ENCODE results near the gene GLIPR1. TPM values are rescaled to one million over a fixed set of nuclear protein-coding genes. Genes with fewer than 3 reads are reported as not detected.

The GLIPR1 gene
- total RNA-seq, 1 donor from 2014 or later = 0.22 TPM

DNA sequence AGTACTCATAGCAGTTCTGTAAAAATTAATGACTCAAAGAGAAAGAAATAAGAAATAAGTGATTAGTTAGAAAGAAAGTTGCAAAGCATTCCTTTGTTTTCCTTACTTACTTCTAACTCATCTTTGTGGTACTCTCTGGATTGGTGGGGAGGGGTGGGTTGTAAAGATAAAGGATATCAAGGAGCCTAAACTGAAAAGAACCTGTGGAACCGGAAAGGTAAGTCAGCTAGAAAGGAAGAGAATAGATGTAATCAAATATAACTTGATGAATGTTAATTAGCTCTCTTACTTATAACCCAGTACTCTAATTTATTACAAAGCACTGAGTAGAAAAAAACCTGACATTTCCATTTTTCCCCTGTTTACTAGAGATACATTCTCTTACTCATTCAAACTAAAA, 68.3 kb downstream of the GLIPR1 start:
- Mint-ChIP-seq H3K27me3 (no peaks in the 10 kb centered on the region), H3K4me3 (ENCODE audit: low read depth) (no peak overlapping the region), H3K4me1 (ENCODE audit: low read depth) (peaks cover 53% of the 10 kb centered on the region), H3K27ac (no peak overlapping the region), H3K36me3 (ENCODE audit: insufficient read depth) (no peaks in the 10 kb centered on the region), H3K9me3 (ENCODE audit: low read depth) (no peaks in the 10 kb centered on the region)
- TF ChIP-seq CTCF (IDR thresholded peaks at IDR 0.05; ENCODE audit: unreplicated experiment) = no peak
- no peak for DNase-seq (ENCODE audit: low spot score, unreplicated experiment)

GRCh38 chr12:75549989-75550388, 69.4 kb downstream of the GLIPR1 start:
- H3K36me3 Mint-ChIP-seq (ENCODE audit: insufficient read depth) = no peaks in the 10 kb centered on the region
- no peak for TF ChIP-seq CTCF (IDR thresholded peaks at IDR 0.05; ENCODE audit: unreplicated experiment)
- DNase-seq (ENCODE audit: low spot score, unreplicated experiment) = no peak
- H3K4me1 Mint-ChIP-seq (ENCODE audit: low read depth) = peaks cover 56% of the 10 kb centered on the region
- no peaks in the 10 kb centered on the region for H3K9me3 Mint-ChIP-seq (ENCODE audit: low read depth)
- no peak overlapping the region for H3K4me3 Mint-ChIP-seq (ENCODE audit: low read depth)
- H3K27ac Mint-ChIP-seq = no peak overlapping the region
- no peaks in the 10 kb centered on the region for H3K27me3 Mint-ChIP-seq

DNA sequence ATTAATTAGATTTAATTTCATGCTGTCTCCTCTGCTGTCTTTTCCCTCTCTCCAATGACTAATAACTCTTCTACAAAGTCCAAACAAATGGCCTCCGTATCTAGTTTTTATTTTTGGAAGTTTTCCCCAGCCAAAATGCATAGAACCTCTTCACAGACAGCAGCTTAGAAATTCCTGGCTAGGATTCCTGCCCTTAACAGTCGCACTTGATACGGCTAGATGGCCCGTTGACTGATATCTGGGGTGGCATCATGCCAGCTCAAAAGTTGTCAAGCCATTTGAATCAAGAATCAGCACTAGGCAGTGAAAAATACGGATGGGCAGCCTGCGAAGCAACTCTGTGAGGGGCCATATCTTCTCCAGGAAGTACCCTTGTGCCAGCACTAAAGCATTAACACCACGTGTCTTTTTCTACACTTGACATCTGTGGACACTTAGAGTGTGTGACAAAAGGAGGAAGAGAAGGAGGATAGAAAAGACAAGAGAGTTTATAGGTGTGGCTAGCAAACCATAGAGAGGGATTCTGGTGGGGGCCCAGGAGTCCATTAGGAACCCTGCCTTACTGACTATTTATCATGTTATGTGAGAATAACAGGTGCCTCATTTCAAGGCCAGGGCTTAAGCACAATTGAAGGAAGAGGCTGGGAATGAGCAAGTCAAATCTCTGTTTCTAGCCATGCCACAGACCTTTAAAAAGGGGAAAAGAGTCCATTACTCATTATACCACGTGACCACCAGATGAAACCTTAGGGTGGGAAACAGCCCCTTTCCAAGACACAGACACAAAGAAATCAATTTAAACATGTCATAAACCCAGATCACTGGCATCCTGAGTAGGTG, 70.1 kb downstream of the GLIPR1 start:
- Mint-ChIP-seq H3K9me3 (ENCODE audit: low read depth) (no peaks in the 10 kb centered on the region), H3K4me3 (ENCODE audit: low read depth) (peak overlapping the region; percentile 14), H3K27ac (peak overlapping the region; percentile 16), H3K27me3 (no peaks in the 10 kb centered on the region), H3K36me3 (ENCODE audit: insufficient read depth) (no peaks in the 10 kb centered on the region), H3K4me1 (ENCODE audit: low read depth) (peaks cover 55% of the 10 kb centered on the region)
- no peak for TF ChIP-seq CTCF (IDR thresholded peaks at IDR 0.05; ENCODE audit: unreplicated experiment)
- DNase-seq (ENCODE audit: low spot score, unreplicated experiment) = no peak

DNA sequence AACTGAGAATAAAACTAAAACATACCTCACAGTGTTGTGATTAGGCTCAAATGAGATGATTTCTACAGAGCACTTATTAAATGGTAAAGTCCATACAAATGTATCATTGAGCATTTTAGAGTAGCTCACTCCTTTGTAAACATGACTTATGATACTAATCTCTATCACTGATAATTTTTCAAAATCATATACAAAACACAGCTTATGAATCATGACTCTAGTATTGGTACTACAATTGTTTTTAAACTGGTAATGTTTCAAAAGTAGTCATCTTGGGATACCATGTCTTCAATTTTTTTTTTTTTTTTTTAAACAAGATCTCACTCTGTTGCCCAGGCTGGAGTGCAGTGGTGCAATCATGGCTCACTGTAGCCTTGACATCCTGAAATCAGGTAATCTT, 70.9 kb downstream of the GLIPR1 start:
- Mint-ChIP-seq H3K9me3 (ENCODE audit: low read depth) (no peaks in the 10 kb centered on the region), H3K27ac (no peak overlapping the region), H3K27me3 (no peaks in the 10 kb centered on the region), H3K4me3 (ENCODE audit: low read depth) (no peak overlapping the region), H3K36me3 (ENCODE audit: insufficient read depth) (no peaks in the 10 kb centered on the region), H3K4me1 (ENCODE audit: low read depth) (peaks cover 51% of the 10 kb centered on the region)
- no peak for TF ChIP-seq CTCF (IDR thresholded peaks at IDR 0.05; ENCODE audit: unreplicated experiment)
- no peak for DNase-seq (ENCODE audit: low spot score, unreplicated experiment)

DNA sequence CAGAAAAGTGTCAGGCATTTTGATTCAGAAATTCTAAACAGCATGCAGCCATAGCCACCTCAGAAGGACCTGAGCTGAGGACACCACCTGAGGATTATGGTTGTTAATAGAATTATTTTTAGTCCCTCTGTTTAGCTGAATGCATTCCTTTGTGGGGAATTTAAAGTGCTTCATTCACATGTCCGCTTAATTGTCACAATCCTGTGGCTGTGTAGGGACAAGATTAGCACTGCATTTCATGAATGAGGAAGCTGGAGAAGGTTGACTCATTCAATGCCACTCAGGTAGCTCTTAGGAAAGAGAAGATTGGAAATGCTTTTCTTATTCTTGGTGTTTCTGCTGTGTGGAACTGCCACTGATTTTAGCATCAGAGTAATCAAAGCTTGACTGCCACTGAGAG, 72.8 kb downstream of the GLIPR1 start:
- TF ChIP-seq CTCF (IDR thresholded peaks at IDR 0.05; ENCODE audit: unreplicated experiment) = no peak
- Mint-ChIP-seq H3K27ac (peak overlapping the region; percentile 58), H3K4me1 (ENCODE audit: low read depth) (peaks cover 57% of the 10 kb centered on the region), H3K27me3 (no peaks in the 10 kb centered on the region), H3K36me3 (ENCODE audit: insufficient read depth) (no peaks in the 10 kb centered on the region), H3K4me3 (ENCODE audit: low read depth) (no peak overlapping the region), H3K9me3 (ENCODE audit: low read depth) (no peaks in the 10 kb centered on the region)
- no peak for DNase-seq (ENCODE audit: low spot score, unreplicated experiment)

Other genes starting within 250 kb of the GLIPR1 start
- 9.6 and 12.7 TPM in 2 replicates for gene CAPS2, start 150.4 kb upstream of the GLIPR1 start, total RNA-seq
- not detected in 2 replicates for gene GLIPR1L1, start 146.1 kb upstream of the GLIPR1 start, total RNA-seq
- gene GLIPR1L2, start 89.7 kb upstream of the GLIPR1 start, total RNA-seq = 0.29 and 0.64 TPM in 2 replicates
- 71.2 and 71.3 TPM in 2 replicates for gene KRR1, start 30.9 kb downstream of the GLIPR1 start, total RNA-seq

Data from progenitor cell of endocrine pancreas (in vitro differentiated cells).